Endothelial cell of umbilical vein (primary cell): ENCODE results near the gene BCS1L. TPM values are rescaled to one million over a fixed set of nuclear protein-coding genes. Genes with fewer than 3 reads are reported as not detected.

Experiments
- BruUV-seq: library from RNA; stranded (reverse); fragments of 400-500 nt; replicated peaks from 2 replicates; lab custom pipeline; 2021; lab: Mats Ljungman, UMichigan
- CTCF ChIA-PET: fragments of 300-600, 350-600 bp; sonication (Branson Sonifier 250); formaldehyde crosslinking; loops from one replicate; lab custom pipeline; 2021; ENCODE audit warnings: antibody characterized with exemption, inconsistent platforms; lab: Charles Lee
- POLR2A ChIA-PET: fragments of 300-600, 350-600 bp; sonication (Branson Sonifier 250); formaldehyde crosslinking; loops from one replicate; lab custom pipeline; 2021; ENCODE audit warnings: antibody characterized with exemption, inconsistent platforms; lab: Charles Lee
- DNase-seq: peaks from one replicate; pipeline ENCODE4 v3.0.0-alpha.2; 2011; ENCODE audit warnings: low read depth, low spot score
- FAIRE-seq: peaks from 2 replicates; lab custom pipeline; 2011; peaks lifted over from hg19 to GRCh38; lab: Jason Lieb, UNC
- H2AFZ ChIP-seq: 2 replicates; pipeline ENCODE4 v1.6.0; 2012; ENCODE audit warnings: low read depth, low read length, control low read depth, inconsistent platforms
- H3K27ac ChIP-seq: 2 replicates; pipeline ENCODE4 v1.5.1; 2011; ENCODE audit warnings: low read depth, mild to moderate bottlenecking, control low read depth, low read length, moderate library complexity; ENCODE audit not compliant: insufficient read depth
- H3K27me3 ChIP-seq, 2 experiments: 2 replicates each; pipeline versions ENCODE4 v1.6.0 to v1.6.1; 2011; ENCODE audit warnings: low read length in 2 of 2, mixed read lengths in 1 of 2; ENCODE audit not compliant: control insufficient read depth in 2 of 2, insufficient read depth in 2 of 2
- H3K36me3 ChIP-seq, 2 experiments: 2 replicates in 1 of 2; 3 replicates in 1 of 2; pipeline ENCODE4 v1.5.1; 2011; ENCODE audit warnings: low read length in 2 of 2, mild to moderate bottlenecking in 1 of 2, moderate library complexity in 1 of 2; ENCODE audit not compliant: control insufficient read depth in 2 of 2, insufficient read depth in 2 of 2; ENCODE audit errors: extremely low read depth in 1 of 2
- H3K4me1 ChIP-seq: 3 replicates; pipeline ENCODE4 v1.5.1; 2011; ENCODE audit warnings: mild to moderate bottlenecking, low read length; ENCODE audit not compliant: control insufficient read depth, insufficient read depth; ENCODE audit errors: extremely low read depth
- H3K4me2 ChIP-seq: 2 replicates; pipeline ENCODE4 v1.6.1; 2011; ENCODE audit warnings: low read length, control low read depth, mixed read lengths; ENCODE audit not compliant: insufficient read depth
- H3K4me3 ChIP-seq, 3 experiments: fragments of 200-600 bp in 1 of 3; sonication (generic), shearing (Covaris generic) in 1 of 3; replicated peaks in 1 of 3; 2 replicates each; pipeline ENCODE4 v1.5.1; 2011 to 2016; ENCODE audit warnings: control low read depth in 3 of 3, low read length in 3 of 3, mild to moderate bottlenecking in 2 of 3, inconsistent platforms in 1 of 3, low read depth in 1 of 3, moderate library complexity in 1 of 3; ENCODE audit not compliant: insufficient read depth in 1 of 3
- H3K79me2 ChIP-seq: 2 replicates; pipeline ENCODE4 v1.6.0; 2012; ENCODE audit warnings: low read length, inconsistent platforms; ENCODE audit not compliant: control insufficient read depth, insufficient read depth
- H3K9ac ChIP-seq: replicated peaks from 2 replicates; pipeline ENCODE3; 2011; ENCODE audit warnings: low read length, control low read depth; ENCODE audit not compliant: insufficient read depth; ENCODE audit errors: extremely low read depth
- H3K9me1 ChIP-seq: replicated peaks from 3 replicates; pipeline ENCODE4 v1.6.0; 2011; ENCODE audit warnings: mild to moderate bottlenecking, low read length; ENCODE audit not compliant: control insufficient read depth, insufficient read depth; ENCODE audit errors: extremely low read depth
- H3K9me3 ChIP-seq: replicated peaks from 2 replicates; pipeline ENCODE4 v1.5.1; 2012; ENCODE audit warnings: low read length, inconsistent platforms; ENCODE audit not compliant: control insufficient read depth, insufficient read depth
- H4K20me1 ChIP-seq: replicated peaks from 2 replicates; pipeline ENCODE3; 2011; ENCODE audit warnings: mild to moderate bottlenecking, low read length; ENCODE audit not compliant: control insufficient read depth, insufficient read depth; ENCODE audit errors: extremely low read depth
- CTCF ChIP-seq, 2 donors: IDR thresholded peaks; 1 replicate in 1 of 2; 2 replicates in 1 of 2; pipeline ENCODE4 v1.5.1; 2011; ENCODE audit warnings: low read length in 2 of 2, mild to moderate bottlenecking in 2 of 2, moderate library complexity in 2 of 2, control low read depth in 1 of 2, inconsistent platforms in 1 of 2, low read depth in 1 of 2; ENCODE audit not compliant: insufficient read depth in 1 of 2; ENCODE audit errors: extremely low read depth in 1 of 2
- EZH2 ChIP-seq: IDR thresholded peaks from 2 replicates; pipeline ENCODE4 v1.6.1; 2012; ENCODE audit warnings: borderline replicate concordance, low read depth, mild to moderate bottlenecking, moderate library complexity, low read length, inconsistent platforms; ENCODE audit not compliant: severe bottlenecking
- FOS ChIP-seq: IDR thresholded peaks from 2 replicates; pipeline ENCODE4 v1.6.1; 2011; ENCODE audit warnings: mild to moderate bottlenecking, low read length, moderate library complexity, borderline replicate concordance; ENCODE audit not compliant: insufficient read depth
- GATA2 ChIP-seq: IDR thresholded peaks from 2 replicates; pipeline ENCODE4 v1.7.0; 2011; ENCODE audit warnings: low read depth, mild to moderate bottlenecking, moderate library complexity, mixed read lengths, low read length; ENCODE audit not compliant: insufficient read length, insufficient read depth
- JUN ChIP-seq: IDR thresholded peaks from 2 replicates; pipeline ENCODE4 v1.6.1; 2011; ENCODE audit warnings: borderline replicate concordance, low read depth; ENCODE audit not compliant: insufficient read length, insufficient read depth
- MAX ChIP-seq: IDR thresholded peaks from 2 replicates; pipeline ENCODE4 v1.6.1; 2011; ENCODE audit not compliant: insufficient read depth, insufficient read length
- MYC ChIP-seq: IDR thresholded peaks from one replicate; pipeline ENCODE4 v1.6.1; 2011; ENCODE audit warnings: mild to moderate bottlenecking, low read depth, low read length
- POLR2A ChIP-seq: IDR thresholded peaks from 2 replicates; pipeline ENCODE4 v1.6.1; 2012; ENCODE audit warnings: low read depth, mild to moderate bottlenecking, control low read depth, low read length
- POLR2AphosphoS5 ChIP-seq: IDR thresholded peaks from 2 replicates; pipeline ENCODE4 v1.6.1; 2012; ENCODE audit warnings: low read depth, mild to moderate bottlenecking, control low read depth, low read length, moderate library complexity; ENCODE audit not compliant: insufficient read depth
- dilution Hi-C: fragments of 300-500 bp; cut with MboI; formaldehyde crosslinking; loops from one replicate; pipeline ENCODE4 v1.15.0; 2019; ENCODE audit warnings: low sequenced_read_pairs; ENCODE audit not compliant: extremely low pct_ligation_motif_present
- intact Hi-C: fragments of 100-400 bp; cut with micrococcal nuclease; formaldehyde crosslinking; loops from one replicate; pipeline ENCODE4 v1.10.0; 2022
- polyA plus RNA-seq, 4 experiments: library from polyadenylated mRNA; depleted of rRNA in 3 of 4; stranded (reverse) in 3 of 4; unstranded in 1 of 4; fragments of >200 nt; gene quantifications; 2 replicates each; pipeline versions ENCODE4 v1.2.1 to v1.2.3, GENCODE V29; 2011 to 2012; ENCODE audit warnings: missing spikeins in 1 of 4
- total RNA-seq: library from RNA; stranded (reverse); gene quantifications from 2 replicates; pipeline ENCODE4 v1.2.3, GENCODE V29; 2021

Gene BCS1L
- total and polyA plus RNA-seq, 2 donors (not counting 3 experiments of a cell fraction or from before 2014, with no cell fraction given) = 57.4 to 70.3 TPM

- no peaks in the 10 kb centered on the region for H3K27me3 ChIP-seq
- ChIA-PET POLR2A (no interaction called here), CTCF (interaction anchor here (2.4 to 3.5 kb wide), 3 partner anchors 9 to 146 kb away, joined by 16 read pairs; partner anchors contain the start of gene TTLL4)
- no peak overlapping the region for H3K9ac ChIP-seq
- no TSS peak for BruUV-seq
- intact Hi-C loops (no loop called here), dilution Hi-C loops (no loop called here)
- H3K4me1 ChIP-seq = no peaks in the 10 kb centered on the region
- no peaks in the 10 kb centered on the region for H3K9me3 ChIP-seq
- H3K27ac ChIP-seq = no peak overlapping the region
- no peak for DNase-seq
- FAIRE-seq = no peak
- no peak overlapping the region for H3K4me3 ChIP-seq
- no peaks in the 10 kb centered on the region for H4K20me1 ChIP-seq
- no peak overlapping the region for H2AFZ ChIP-seq
- H3K79me2 ChIP-seq = no peaks in the 10 kb centered on the region
- H3K9me1 ChIP-seq = no peaks in the 10 kb centered on the region
- no peak overlapping the region for H3K4me2 ChIP-seq
- no peak for TF ChIP-seq GATA2
- TF ChIP-seq JUN = no peak
- TF ChIP-seq CTCF (IDR thresholded peaks at IDR 0.05; ENCODE audit: extremely low read depth in 1 of 2, insufficient read depth in 1 of 2, low read depth in 1 of 2, low read length in 2 of 2) = no peak
- TF ChIP-seq POLR2AphosphoS5 = no peak
- no peak for TF ChIP-seq EZH2
- no peak for TF ChIP-seq FOS
- no peak for TF ChIP-seq MYC
- no peak for TF ChIP-seq POLR2A
- no peak for TF ChIP-seq MAX
- H3K36me3 ChIP-seq = peaks cover 0 to 6% of the 10 kb centered on the region in 2 experiments
Measured at GRCh38 chr2:218701806-218702205, 42.3 kb downstream of the BCS1L start.
